Thoracic aorta (tissue), 2 donors: ENCODE measurements around the gene TUBB1. TPM values are rescaled to one million over a fixed set of nuclear protein-coding genes. Genes with fewer than 3 reads are reported as not detected.
A peak's percentile ranks its signal among the peaks of the same experiment; 100 is the strongest.

ENCODE experiments used
- ATAC-seq: fragments of 150-250 bp; one replicate; pipeline ENCODE4 v1.8.0; 2017; ENCODE audit warnings: low read depth; ENCODE audit not compliant: insufficient number of reproducible peaks, low FRiP score
- DNase-seq: peaks from one replicate; pipeline ENCODE4 v3.0.0-alpha.2; 2020; ENCODE audit warnings: low spot score
- H3K27ac ChIP-seq, 2 donors: fragments of 200-600 bp; sonication (generic); 1 replicate in 1 of 2; 2 replicates in 1 of 2; pipeline ENCODE4 v1.5.1; 2016; ENCODE audit warnings: mild to moderate bottlenecking in 2 of 2, moderate library complexity in 2 of 2
- H3K27me3 ChIP-seq: fragments of 200-600 bp; sonication (generic); replicated peaks from 2 replicates; pipeline ENCODE4 v1.6.0; 2016; ENCODE audit warnings: mild to moderate bottlenecking; ENCODE audit not compliant: insufficient read depth
- H3K36me3 ChIP-seq: fragments of 200-600 bp; sonication (generic); one replicate; pipeline ENCODE4 v1.5.1; 2016
- H3K4me1 ChIP-seq, 2 donors: fragments of 200-600 bp; sonication (generic); 1 replicate in 1 of 2; 2 replicates in 1 of 2; pipeline versions ENCODE4 v1.5.1 to v1.6.0; 2016; ENCODE audit warnings: low read depth in 2 of 2, mild to moderate bottlenecking in 1 of 2; ENCODE audit not compliant: control insufficient read depth in 1 of 2
- H3K4me3 ChIP-seq: fragments of 200-600 bp; sonication (generic); 2 replicates; pipeline ENCODE4 v1.5.1; 2016; ENCODE audit warnings: mild to moderate bottlenecking
- H3K9me3 ChIP-seq: fragments of 200-600 bp; sonication (generic); 2 replicates; pipeline ENCODE4 v1.5.1; 2016
- total RNA-seq, 2 donors: library from RNA; depleted of rRNA; stranded (reverse); fragments of >200 nt; gene quantifications; one replicate each; pipeline versions ENCODE4 v1.1.0 to v1.2.3, GENCODE V29; 2016
- TF ChIP-seq, protein P1 (sequence below): fragments of 200-600 bp; sonication (generic); IDR thresholded peaks from one replicate; pipeline ENCODE4 v1.5.1; 2019; ENCODE audit warnings: antibody characterized with exemption

Gene TUBB1
- total RNA-seq, 2 donors from 2014 or later = 0.54 TPM; not detected in 1

DNA sequence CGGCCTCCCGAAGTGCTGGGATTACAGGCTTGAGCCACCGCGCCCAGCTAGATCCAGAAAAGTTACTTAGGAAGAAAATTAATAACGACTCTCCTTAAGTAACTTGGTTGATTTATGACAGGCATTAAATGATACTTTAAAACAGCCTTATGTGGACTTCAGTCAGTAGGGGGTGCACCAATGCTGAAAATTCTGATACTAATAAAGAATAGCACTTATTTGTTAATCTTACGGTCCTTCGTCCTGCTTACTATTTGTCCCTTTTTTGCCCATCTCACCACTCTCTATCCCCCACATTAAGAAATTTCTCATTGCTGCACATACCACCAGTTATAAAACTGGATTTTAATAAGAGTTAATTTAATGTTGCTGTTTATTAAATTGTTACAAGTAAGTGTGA, 36.1 kb downstream of the TUBB1 start:
- Histone ChIP-seq H3K4me1 (no peaks in the 10 kb centered on the region), H3K9me3 (no peaks in the 10 kb centered on the region), H3K4me3 (no peak overlapping the region), H3K27ac (no peak overlapping the region), H3K36me3 (no peaks in the 10 kb centered on the region), H3K27me3 (no peaks in the 10 kb centered on the region)
- TF ChIP-seq, protein P1, sequence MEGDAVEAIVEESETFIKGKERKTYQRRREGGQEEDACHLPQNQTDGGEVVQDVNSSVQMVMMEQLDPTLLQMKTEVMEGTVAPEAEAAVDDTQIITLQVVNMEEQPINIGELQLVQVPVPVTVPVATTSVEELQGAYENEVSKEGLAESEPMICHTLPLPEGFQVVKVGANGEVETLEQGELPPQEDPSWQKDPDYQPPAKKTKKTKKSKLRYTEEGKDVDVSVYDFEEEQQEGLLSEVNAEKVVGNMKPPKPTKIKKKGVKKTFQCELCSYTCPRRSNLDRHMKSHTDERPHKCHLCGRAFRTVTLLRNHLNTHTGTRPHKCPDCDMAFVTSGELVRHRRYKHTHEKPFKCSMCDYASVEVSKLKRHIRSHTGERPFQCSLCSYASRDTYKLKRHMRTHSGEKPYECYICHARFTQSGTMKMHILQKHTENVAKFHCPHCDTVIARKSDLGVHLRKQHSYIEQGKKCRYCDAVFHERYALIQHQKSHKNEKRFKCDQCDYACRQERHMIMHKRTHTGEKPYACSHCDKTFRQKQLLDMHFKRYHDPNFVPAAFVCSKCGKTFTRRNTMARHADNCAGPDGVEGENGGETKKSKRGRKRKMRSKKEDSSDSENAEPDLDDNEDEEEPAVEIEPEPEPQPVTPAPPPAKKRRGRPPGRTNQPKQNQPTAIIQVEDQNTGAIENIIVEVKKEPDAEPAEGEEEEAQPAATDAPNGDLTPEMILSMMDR = peak; percentile 23
- no peak for DNase-seq
- ATAC-seq = no peak

DNA sequence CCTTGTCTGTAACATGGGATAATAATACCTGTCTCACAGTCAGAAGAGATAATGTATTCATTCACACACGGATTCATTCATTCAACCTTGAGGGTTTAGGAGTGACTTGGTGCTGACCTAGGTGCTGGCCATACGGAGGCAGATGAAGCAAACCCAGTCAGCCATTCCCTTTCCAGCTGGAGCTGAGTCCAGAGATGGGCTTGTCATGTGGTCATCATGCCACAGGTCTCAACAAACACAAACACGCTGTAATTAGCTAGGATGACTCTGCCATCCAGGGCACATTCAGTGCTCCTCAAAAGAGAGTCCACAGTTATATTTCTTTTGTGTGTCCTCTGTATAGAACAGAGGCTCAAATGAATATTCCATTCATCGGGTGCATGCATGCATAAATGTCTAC, 42.9 kb downstream of the TUBB1 start:
- Histone ChIP-seq H3K27me3 (no peaks in the 10 kb centered on the region), H3K9me3 (no peaks in the 10 kb centered on the region), H3K27ac (no peak overlapping the region), H3K36me3 (no peaks in the 10 kb centered on the region), H3K4me3 (no peak overlapping the region), H3K4me1 (peaks cover 4% of the 10 kb centered on the region in 2 donors)
- TF ChIP-seq, protein P1 = no peak
- DNase-seq = no peak
- no peak for ATAC-seq

GRCh38 chr20:59063358-59064213, 44.4 kb downstream of the TUBB1 start:
- ATAC-seq (no peak), DNase-seq (no peak)
- TF ChIP-seq, protein P1 = no peak
- Histone ChIP-seq H3K27me3 (no peaks in the 10 kb centered on the region), H3K9me3 (no peaks in the 10 kb centered on the region), H3K27ac (no peak overlapping the region), H3K4me1 (peaks cover 4% of the 10 kb centered on the region in 2 donors), H3K36me3 (no peaks in the 10 kb centered on the region), H3K4me3 (peak overlapping the region; percentile 1)

- Histone ChIP-seq H3K4me1 (peaks cover 4% of the 10 kb centered on the region in 2 donors), H3K27ac (no peak overlapping the region), H3K27me3 (no peaks in the 10 kb centered on the region), H3K36me3 (no peaks in the 10 kb centered on the region), H3K4me3 (peak overlapping the region; percentile 1), H3K9me3 (no peaks in the 10 kb centered on the region)
- TF ChIP-seq, protein P1 = no peak
- DNase-seq (no peak), ATAC-seq (no peak)
Measured at GRCh38 chr20:59064214-59064722, 45.0 kb downstream of the TUBB1 start.

DNA sequence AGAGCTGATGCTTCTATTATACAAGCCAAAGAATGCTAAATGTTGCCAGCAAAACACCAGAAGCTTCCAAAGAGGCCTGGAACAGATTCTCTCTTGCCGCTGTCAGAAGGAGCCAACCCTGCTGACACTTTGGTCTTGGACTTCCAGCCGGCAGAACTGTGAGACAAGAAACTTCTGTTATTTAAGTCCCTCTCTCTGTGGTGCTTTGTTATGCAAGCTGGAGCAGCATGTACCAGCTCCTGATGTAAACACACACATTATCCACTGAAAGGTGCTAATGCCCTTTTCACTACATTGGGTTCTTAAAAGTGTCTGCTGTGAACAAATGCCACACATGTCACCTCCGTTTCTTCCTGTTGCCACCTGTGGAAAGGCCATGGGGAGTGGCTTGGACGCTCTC, 49.3 kb downstream of the TUBB1 start:
- H3K9me3 ChIP-seq = no peaks in the 10 kb centered on the region
- DNase-seq = no peak
- H3K4me1 ChIP-seq = peaks cover 4% of the 10 kb centered on the region in 2 donors
- no peaks in the 10 kb centered on the region for H3K36me3 ChIP-seq
- ATAC-seq = no peak
- H3K27ac ChIP-seq = no peak overlapping the region
- no peaks in the 10 kb centered on the region for H3K27me3 ChIP-seq
- TF ChIP-seq, protein P1 = no peak
- H3K4me3 ChIP-seq = no peak overlapping the region
